HG03469 (cell line): ENCODE data around the gene B9D1.
"Not testable (repeated sequence)": the region's sequence is repeated elsewhere in the genome, so short reads cannot be mapped to it uniquely, and the experiment has no call there.

Source experiments
- ATAC-seq: cut with Tn5 transposase; IDR thresholded peaks from one replicate; pipeline ENCODE4 v1.9.1; 2021; ENCODE audit warnings: mild to moderate bottlenecking, moderate library complexity, moderate number of reproducible peaks; ENCODE audit not compliant: unreplicated experiment

The B9D1 gene

DNA sequence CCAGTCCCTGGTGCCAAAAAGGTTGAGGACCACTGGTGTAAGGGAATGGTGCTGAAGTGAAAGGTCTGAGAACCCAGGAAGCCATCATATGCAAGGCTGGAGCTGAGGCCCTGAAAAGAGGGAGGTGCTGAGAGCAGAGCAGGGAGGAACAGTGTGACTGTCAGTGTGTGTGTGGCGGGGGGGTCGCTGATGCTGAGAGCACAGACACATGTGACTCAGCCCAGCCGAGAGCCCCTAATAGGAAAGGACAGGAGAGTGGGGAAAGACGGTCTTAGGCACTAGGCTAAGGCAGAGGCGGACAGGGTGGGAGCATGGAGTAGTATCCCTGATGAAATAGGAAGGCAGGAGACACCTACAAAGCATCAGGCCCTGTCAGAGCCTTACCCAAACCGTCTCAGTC, 1.2 kb downstream of the B9D1 start:
- ATAC-seq: no peak

GRCh38 chr17:19360772-19361171, 1.8 kb downstream of the B9D1 start:
- ATAC-seq: no peak

DNA sequence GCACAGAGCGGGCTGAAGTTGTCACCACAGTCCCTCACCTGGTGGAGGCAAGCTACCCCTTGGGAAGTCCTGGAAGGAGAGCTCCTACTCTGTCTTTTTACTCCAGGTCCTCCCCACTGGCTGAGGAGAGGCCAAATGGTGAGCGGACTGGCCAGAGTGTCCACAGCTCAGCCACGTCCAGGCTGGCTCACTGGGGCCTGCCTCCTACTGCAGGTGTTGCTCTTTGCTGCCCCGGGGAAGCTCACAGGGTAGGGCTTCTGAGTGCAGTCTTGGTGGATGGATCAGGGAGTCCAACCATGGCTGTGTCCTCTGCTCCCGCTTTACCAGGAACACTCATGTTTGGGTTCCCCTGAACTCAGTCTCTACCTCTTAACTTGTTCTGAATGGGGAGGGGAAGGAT, 2.7 kb downstream of the B9D1 start:
- no peak for ATAC-seq

- no peak for ATAC-seq
These were observed 3.4 kb downstream of the B9D1 start for GRCh38 chr17:19359151-19359550.

GRCh38 chr17:19357761-19358160, 4.8 kb downstream of the B9D1 start:
- no peak for ATAC-seq

GRCh38 chr17:19357351-19357750, 5.2 kb downstream of the B9D1 start:
- ATAC-seq: no peak

DNA sequence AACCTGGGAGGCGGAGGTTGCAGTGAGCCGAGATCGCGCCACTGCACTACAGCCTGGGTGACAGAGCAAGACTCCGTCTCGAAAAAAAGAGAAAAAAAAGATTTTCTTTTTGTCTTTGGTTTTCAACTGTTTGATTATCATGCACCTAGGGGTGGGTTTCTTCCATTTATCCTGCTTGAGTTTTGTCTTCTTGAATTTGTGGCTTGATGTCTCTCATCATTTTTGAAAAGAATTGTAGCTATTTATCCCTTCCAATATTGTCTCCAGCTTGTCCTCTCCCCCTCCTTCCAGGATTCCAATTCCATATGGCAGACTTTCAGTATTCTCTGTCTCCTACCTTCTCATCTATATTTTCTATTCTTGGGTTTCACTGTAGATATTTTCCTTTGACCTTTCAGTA, 7.8 kb downstream of the B9D1 start:
- ATAC-seq: no peak

DNA sequence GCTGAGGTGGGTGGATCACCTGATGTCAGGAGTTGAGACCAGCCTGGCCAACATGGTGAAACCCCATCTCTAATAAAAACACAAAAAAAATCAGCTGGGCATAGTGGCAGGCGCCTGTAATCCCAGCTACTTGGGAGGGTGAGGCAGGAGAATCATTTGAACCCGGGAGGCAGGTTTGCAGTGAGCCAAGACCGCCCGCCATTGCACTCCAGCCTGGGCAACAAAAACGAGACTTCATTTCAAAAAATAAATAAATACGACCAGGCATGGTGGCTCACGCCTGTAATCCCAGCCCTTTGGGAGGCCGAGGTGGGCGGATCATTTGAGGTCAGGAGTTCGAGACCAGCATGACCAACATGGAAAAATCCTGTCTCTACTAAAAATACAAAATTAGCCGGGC, 9.1 kb downstream of the B9D1 start:
- not testable (repeated sequence) for ATAC-seq

GRCh38 chr17:19348806-19349205, 13.7 kb downstream of the B9D1 start:
- no peak for ATAC-seq

- ATAC-seq: no peak
These were observed 14.4 kb downstream of the B9D1 start for GRCh38 chr17:19348081-19348650.

DNA sequence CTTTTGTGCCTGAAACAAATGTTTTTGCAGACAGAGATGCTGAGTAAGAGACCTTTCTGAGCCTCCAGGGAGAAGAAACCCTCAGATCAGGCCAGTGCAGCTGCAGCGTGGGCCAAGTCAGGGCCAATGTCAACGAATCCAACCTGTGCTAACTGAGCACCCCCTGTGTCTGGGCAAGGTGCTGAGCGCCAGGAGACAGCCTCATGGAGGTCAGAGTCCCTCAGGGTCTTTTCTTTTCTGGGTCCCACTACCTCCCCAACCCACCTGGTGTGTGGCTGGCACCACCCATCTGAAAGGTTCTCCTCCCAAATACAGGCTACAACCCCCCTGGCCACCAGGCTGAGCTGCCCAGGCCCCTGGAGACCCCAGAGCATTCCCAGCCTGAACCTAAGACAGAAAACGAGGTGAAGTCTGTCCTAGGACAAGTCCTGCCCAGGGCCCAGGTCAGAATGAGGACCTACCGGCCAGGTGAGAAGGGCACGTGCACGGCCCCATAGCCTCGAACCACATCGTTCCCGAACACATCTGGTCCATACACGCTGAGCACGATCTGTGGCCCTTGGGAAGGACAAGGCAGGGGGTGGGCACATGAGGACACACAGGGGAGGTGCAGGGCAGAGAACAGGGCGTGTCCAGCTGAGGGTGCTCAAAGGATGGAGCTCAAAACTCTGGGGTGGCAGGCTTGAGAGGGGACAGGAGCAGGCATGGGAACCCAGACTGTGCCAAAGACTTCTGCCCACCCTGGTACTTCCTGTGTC, 15.0 kb downstream of the B9D1 start:
- ATAC-seq: no peak

GRCh38 chr17:19346351-19347255, 15.9 kb downstream of the B9D1 start:
- no peak for ATAC-seq

DNA sequence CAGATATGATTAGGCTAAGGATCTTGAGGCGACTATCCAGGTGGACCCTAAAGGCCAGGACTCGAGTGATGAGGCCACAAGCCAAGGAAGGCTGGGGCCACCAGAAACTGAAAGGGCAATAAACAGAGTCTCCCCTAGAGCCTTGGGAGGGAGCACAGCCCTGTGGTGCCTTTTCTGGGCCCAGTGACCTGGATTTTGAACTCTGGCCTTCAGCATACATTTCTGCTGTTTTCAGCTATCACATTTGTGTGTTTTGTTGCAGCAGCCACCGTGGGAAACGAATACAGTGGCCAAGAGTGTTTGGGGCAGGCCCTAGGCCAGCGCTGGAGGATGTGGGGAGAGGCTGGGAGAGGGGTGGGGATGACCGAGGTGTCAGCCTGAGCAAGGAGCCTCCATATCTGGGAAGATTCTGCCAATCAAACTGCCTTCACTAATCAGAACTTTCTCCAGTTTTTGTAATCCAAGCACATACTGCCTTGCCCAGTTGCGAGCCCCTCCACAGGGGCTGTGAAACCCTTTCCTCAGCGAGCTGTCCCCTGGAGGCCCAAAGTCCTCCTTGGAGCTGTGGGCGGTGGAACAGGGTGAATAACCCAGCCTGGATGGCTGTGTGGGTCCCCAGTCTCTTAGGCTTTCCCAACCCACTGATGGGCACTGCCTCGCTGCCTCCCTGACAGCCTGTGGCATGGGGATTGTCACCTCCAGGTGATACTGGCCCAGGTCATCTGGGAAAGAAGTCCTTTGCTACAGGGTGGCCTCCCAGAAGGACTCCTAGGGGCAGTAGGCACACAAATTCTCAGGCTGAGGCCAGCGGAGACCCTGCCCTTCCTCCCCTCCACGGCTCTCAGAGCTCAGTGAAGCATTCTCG, 16.8 kb downstream of the B9D1 start:
- ATAC-seq: no peak

DNA sequence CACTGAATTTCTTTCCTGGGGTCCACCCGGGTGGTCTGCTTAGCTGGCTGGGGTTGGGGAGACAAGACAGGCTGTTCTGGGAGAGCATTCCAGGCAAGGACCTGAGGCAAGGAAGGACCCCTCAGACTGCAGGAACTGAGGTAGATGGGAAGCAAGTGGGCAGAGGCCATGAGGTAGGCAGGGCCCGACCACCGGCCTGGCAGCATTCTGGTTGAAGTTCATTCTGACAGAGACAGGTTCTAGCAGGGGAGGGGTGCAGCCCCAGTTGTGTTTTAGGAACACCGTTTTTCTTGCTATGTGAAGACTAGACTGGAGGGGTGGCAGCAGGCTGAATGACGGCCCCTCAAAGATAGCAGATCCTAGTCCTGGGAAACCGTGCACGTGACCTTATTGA, 17.5 kb downstream of the B9D1 start:
- ATAC-seq: no peak

DNA sequence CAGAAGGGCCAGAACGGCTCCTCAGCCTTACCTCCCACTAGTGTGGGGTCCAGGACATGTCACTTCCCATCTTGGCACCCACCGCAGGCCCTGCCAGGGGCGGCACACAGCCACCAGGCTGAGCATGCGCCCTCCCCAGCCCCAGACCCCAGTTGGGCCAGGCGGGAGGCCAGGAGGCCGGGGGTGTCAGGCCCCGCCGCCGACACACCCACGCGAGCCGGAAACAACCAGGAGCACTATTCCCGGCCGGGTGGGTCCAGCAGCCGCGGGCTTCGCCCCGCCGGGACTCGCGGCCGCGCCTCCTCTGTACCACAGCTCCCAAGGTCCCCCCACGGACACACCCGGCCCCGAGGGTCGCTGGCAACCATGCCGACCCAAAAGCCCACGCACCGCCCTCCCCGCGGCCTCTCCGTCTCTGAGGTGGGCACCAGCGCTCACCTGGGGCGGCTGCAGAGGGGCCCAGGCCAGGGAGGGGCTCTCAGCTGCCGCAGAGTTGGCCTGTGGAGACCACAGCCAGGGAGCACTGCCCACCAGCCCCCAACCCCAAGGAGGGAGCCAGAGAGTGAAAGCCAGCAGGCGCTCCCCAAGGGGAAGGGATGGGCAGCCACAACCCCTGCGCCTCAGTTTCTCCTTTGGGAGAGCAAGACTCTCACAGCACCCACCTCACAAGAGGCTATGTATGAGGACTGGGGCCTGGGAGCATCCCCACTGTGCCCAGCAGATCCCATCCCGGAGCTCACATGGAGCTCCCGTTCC, 18.0 kb downstream of the B9D1 start:
- ATAC-seq: no peak

GRCh38 chr17:19343671-19344151, 18.8 kb downstream of the B9D1 start:
- ATAC-seq: no peak

- no peak for ATAC-seq
These were observed 19.3 kb downstream of the B9D1 start for GRCh38 chr17:19343256-19343630.

DNA sequence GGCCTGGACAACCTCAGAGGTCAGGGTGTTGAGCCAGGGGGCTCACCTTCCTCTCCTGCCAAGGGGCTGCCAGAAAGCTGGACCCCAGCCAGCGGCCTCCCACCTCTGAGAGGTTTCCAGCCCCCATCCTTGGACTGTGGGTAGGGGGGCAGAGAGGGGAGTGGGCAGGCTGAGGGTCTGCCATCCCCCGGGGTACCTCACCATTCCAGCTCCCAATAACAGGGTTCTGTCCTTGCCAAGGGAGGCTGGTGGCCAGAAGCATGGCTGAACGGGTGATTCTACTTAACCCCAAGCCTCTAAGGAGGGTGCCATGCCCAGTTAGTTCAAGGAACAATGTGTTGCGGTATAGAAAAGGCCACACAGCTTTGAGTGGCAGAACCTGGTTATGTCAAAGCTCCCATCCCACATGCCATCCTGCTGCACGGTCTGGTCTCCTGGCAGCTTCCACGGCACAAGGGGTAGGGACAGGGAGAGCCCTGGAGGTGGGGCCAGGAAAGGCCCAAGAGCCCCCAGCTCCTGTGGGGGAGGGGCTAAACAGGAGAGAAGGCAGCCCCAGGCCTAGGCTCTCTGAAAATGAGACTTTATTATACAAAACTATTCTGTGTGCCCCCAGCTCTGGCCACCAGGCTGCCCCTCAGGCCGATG, 19.8 kb downstream of the B9D1 start:
- no peak for ATAC-seq
